Measurements from ENCODE around the gene SELENOV. TPM values are rescaled to one million over a fixed set of nuclear protein-coding genes. Genes with fewer than 3 reads are reported as not detected.

The SELENOV gene
- total RNA-seq, 1 donor from 2014 or later = 0.78 TPM

GRCh38 chr19:39481676-39482075, 33.3 kb upstream of the SELENOV start:
- peak overlapping the region; percentile 85 for H3K4me3 Mint-ChIP-seq
- H3K27ac Mint-ChIP-seq = peak overlapping the region; percentile 98
- no peaks in the 10 kb centered on the region for H3K27me3 Mint-ChIP-seq (ENCODE audit: low read depth)
- H3K4me1 Mint-ChIP-seq = peaks cover 22% of the 10 kb centered on the region
- peaks cover 15% of the 10 kb centered on the region for H3K36me3 Mint-ChIP-seq
- no peak for DNase-seq (ENCODE audit: low spot score in 2 of 2, unreplicated experiment in 2 of 2)
- no peak for TF ChIP-seq CTCF (IDR thresholded peaks at IDR 0.05; ENCODE audit: unreplicated experiment)
- H3K9me3 Mint-ChIP-seq = no peaks in the 10 kb centered on the region

- no peak for TF ChIP-seq CTCF (IDR thresholded peaks at IDR 0.05; ENCODE audit: unreplicated experiment)
- H3K4me3 Mint-ChIP-seq = peak overlapping the region; percentile 28
- no peaks in the 10 kb centered on the region for H3K27me3 Mint-ChIP-seq (ENCODE audit: low read depth)
- H3K36me3 Mint-ChIP-seq = peaks cover 21% of the 10 kb centered on the region
- no peaks in the 10 kb centered on the region for H3K9me3 Mint-ChIP-seq
- H3K27ac Mint-ChIP-seq = no peak overlapping the region
- H3K4me1 Mint-ChIP-seq = peaks cover 22% of the 10 kb centered on the region
- DNase-seq (ENCODE audit: low spot score in 2 of 2, unreplicated experiment in 2 of 2) = no peak
These were observed 31.8 kb upstream of the SELENOV start for GRCh38 chr19:39483141-39483540.

GRCh38 chr19:39489756-39490155, 25.2 kb upstream of the SELENOV start:
- Mint-ChIP-seq H3K9me3 (no peaks in the 10 kb centered on the region), H3K27me3 (ENCODE audit: low read depth) (no peaks in the 10 kb centered on the region), H3K36me3 (peaks cover 26% of the 10 kb centered on the region), H3K27ac (no peak overlapping the region), H3K4me3 (no peak overlapping the region), H3K4me1 (no peaks in the 10 kb centered on the region)
- no peak for DNase-seq (ENCODE audit: low spot score in 2 of 2, unreplicated experiment in 2 of 2)
- no peak for TF ChIP-seq CTCF (IDR thresholded peaks at IDR 0.05; ENCODE audit: unreplicated experiment)

GRCh38 chr19:39492225-39492624, 22.7 kb upstream of the SELENOV start:
- no peak overlapping the region for H3K27ac Mint-ChIP-seq
- H3K27me3 Mint-ChIP-seq (ENCODE audit: low read depth) = peaks cover 19% of the 10 kb centered on the region
- TF ChIP-seq CTCF (IDR thresholded peaks at IDR 0.05; ENCODE audit: unreplicated experiment) = no peak
- DNase-seq (ENCODE audit: low spot score in 2 of 2, unreplicated experiment in 2 of 2) = no peak
- no peaks in the 10 kb centered on the region for H3K9me3 Mint-ChIP-seq
- H3K4me1 Mint-ChIP-seq = no peaks in the 10 kb centered on the region
- peaks cover 19% of the 10 kb centered on the region for H3K36me3 Mint-ChIP-seq
- H3K4me3 Mint-ChIP-seq = no peak overlapping the region

- H3K27me3 Mint-ChIP-seq (ENCODE audit: low read depth) = peaks cover 24% of the 10 kb centered on the region
- H3K9me3 Mint-ChIP-seq = no peaks in the 10 kb centered on the region
- no peak for DNase-seq (ENCODE audit: low spot score in 2 of 2, unreplicated experiment in 2 of 2)
- H3K27ac Mint-ChIP-seq = no peak overlapping the region
- peaks cover 19% of the 10 kb centered on the region for H3K36me3 Mint-ChIP-seq
- H3K4me3 Mint-ChIP-seq = no peak overlapping the region
- H3K4me1 Mint-ChIP-seq = no peaks in the 10 kb centered on the region
- no peak for TF ChIP-seq CTCF (IDR thresholded peaks at IDR 0.05; ENCODE audit: unreplicated experiment)
These were observed 22.2 kb upstream of the SELENOV start for GRCh38 chr19:39492788-39493187.

GRCh38 chr19:39494661-39495060, 20.3 kb upstream of the SELENOV start:
- H3K4me1 Mint-ChIP-seq = peaks cover 12% of the 10 kb centered on the region
- no peak for TF ChIP-seq CTCF (IDR thresholded peaks at IDR 0.05; ENCODE audit: unreplicated experiment)
- H3K27ac Mint-ChIP-seq = no peak overlapping the region

More at GRCh38 chr19:39494661-39495060, 20.3 kb upstream of the SELENOV start:
- Mint-ChIP-seq H3K27me3 (ENCODE audit: low read depth) (peaks cover 42% of the 10 kb centered on the region), H3K9me3 (no peaks in the 10 kb centered on the region), H3K36me3 (peaks cover 8% of the 10 kb centered on the region), H3K4me3 (no peak overlapping the region)
- DNase-seq (ENCODE audit: low spot score in 2 of 2, unreplicated experiment in 2 of 2) = no peak

Data from mesothelial cell of epicardium (in vitro differentiated cells).